ENCODE data around the gene MMP28.

- TF ChIP-seq CTCF (IDR thresholded peaks at IDR 0.05) (no peak), POLR2A (IDR thresholded peaks at IDR 0.05) (no peak)
These were observed 50.2 kb downstream of the MMP28 start for GRCh38 chr17:35745246-35745645.

All from thyroid gland (tissue), 4 donors.